Spleen (tissue), 11 donors: ENCODE results near the gene STX18. TPM values are rescaled to one million over a fixed set of nuclear protein-coding genes. Genes with fewer than 3 reads are reported as not detected.

Experiments
- DNase-seq: peaks from one replicate; pipeline ENCODE4 v3.0.0-alpha.2; 2020
- H3K27ac ChIP-seq, 8 donors: fragments of 200-600 bp; sonication (generic) in 7 of 8; 1 replicate in 4 of 8; 2 replicates in 4 of 8; pipeline versions ENCODE4 v1.5.0 to v1.8.0; 2016 to 2021; ENCODE audit warnings: inconsistent platforms in 4 of 8, mild to moderate bottlenecking in 4 of 8, moderate library complexity in 1 of 8
- H3K27me3 ChIP-seq, 7 donors: fragments of 200-600 bp; sonication (generic) in 6 of 7; replicated peaks in 1 of 7; 1 replicate in 4 of 7; 2 replicates in 3 of 7; pipeline versions ENCODE4 v1.5.0 to v1.8.0; 2016 to 2021; ENCODE audit warnings: inconsistent platforms in 3 of 7, mild to moderate bottlenecking in 1 of 7
- H3K36me3 ChIP-seq, 6 donors: fragments of 200-600 bp; sonication (generic) in 5 of 6; 1 replicate in 4 of 6; 2 replicates in 2 of 6; pipeline versions ENCODE4 v1.5.0 to v1.8.0; 2016 to 2021; ENCODE audit warnings: inconsistent platforms in 2 of 6
- H3K4me1 ChIP-seq, 6 donors: fragments of 200-600 bp; sonication (generic) in 5 of 6; 1 replicate in 3 of 6; 2 replicates in 3 of 6; pipeline versions ENCODE4 v1.5.0 to v1.8.0; 2016 to 2021; ENCODE audit warnings: inconsistent platforms in 3 of 6
- H3K4me3 ChIP-seq, 8 donors: fragments of 200-600 bp; sonication (generic) in 7 of 8; 1 replicate in 4 of 8; 2 replicates in 4 of 8; pipeline versions ENCODE4 v1.5.0 to v1.8.0; 2016 to 2021; ENCODE audit warnings: inconsistent platforms in 4 of 8, mild to moderate bottlenecking in 4 of 8, moderate library complexity in 2 of 8
- H3K9me3 ChIP-seq, 8 donors: fragments of 200-600 bp; sonication (generic) in 7 of 8; 1 replicate in 4 of 8; 2 replicates in 4 of 8; pipeline versions ENCODE4 v1.5.0 to v1.8.0; 2016 to 2021; ENCODE audit warnings: inconsistent platforms in 4 of 8
- POLR2A ChIP-seq, 3 donors: fragments of 450-650 bp; IDR thresholded peaks; one replicate each; pipeline ENCODE4 v1.5.1; 2017; ENCODE audit warnings: antibody characterized with exemption in 3 of 3, mild to moderate bottlenecking in 1 of 3
- POLR2AphosphoS5 ChIP-seq, 3 donors: sonication (generic); formaldehyde crosslinking; IDR thresholded peaks; one replicate each; pipeline ENCODE4 v1.5.1; 2017; ENCODE audit warnings: antibody characterized with exemption in 3 of 3
- WGBS, 5 donors: extraction: QIAGEN DNeasy Blood & Tissue Kit in 3 of 5; methylation state at CpG; one replicate each; pipeline versions ENCODE4 v1.1.5 to v1.1.7; 2013 to 2018; 5-methylcytosine and 5-hydroxymethylcytosine counted together
- intact Hi-C: fragments of 100-400 bp; cut with DNase I; formaldehyde crosslinking; loops from one replicate; pipeline ENCODE4 v1.15.0; 2023; ENCODE audit warnings: low total_unique reads
- polyA plus RNA-seq, 3 donors: library from polyadenylated mRNA; stranded (reverse); fragments of 200-250 nt; gene quantifications; one replicate each; pipeline ENCODE4 v1.2.1, GENCODE V29; 2013
- total RNA-seq, 7 donors: library from RNA; depleted of rRNA in 3 of 7; stranded (reverse); fragments of >200 nt in 3 of 7; fragmentation: NEBNext Ultra II Directional in 4 of 7; extraction: Animal tissue kit (Norgen Biotek cat#: 25700) in 4 of 7; gene quantifications; one replicate each; pipeline versions ENCODE4 v1.1.0 to v1.2.1, GENCODE V29; 2016 to 2021
- TF ChIP-seq, protein P1 (sequence below), 11 experiments: fragments of 200-600 bp in 7 of 11; fragments of 450-650 bp in 4 of 11; sonication (generic) in 4 of 11; IDR thresholded peaks in 8 of 11; conservative IDR thresholded peaks in 3 of 11; 1 replicate in 7 of 11; 2 replicates in 4 of 11; pipeline versions ENCODE4 v1.4.0 to v1.8.0; 2016 to 2021; ENCODE audit warnings: antibody characterized with exemption in 11 of 11, inconsistent platforms in 4 of 11, mild to moderate bottlenecking in 1 of 11
- donor health status: healthy with polysubstance abuse.
- donor health status: DM: no; HTN: no; CAD: no; lungs with moderate emphysema.
- donor health status: DM: no; HTN: no; CAD: no.
- donor health status: Bipolar disorder and iron deficiency.
- donor health status: healthy.
- donor health status: DM: no; HTN: no; CAD: no.
- donor health status: DM: yes; HTN: yes; CAD: no.

STX18 gene
- total and polyA plus RNA-seq, 10 donors = 19.0 to 45.8 (median 29.8) TPM

GRCh38 chr4:4387531-4388310, 154.1 kb downstream of the STX18 start:
- DNase-seq = no peak
- WGBS, 5 donors = 3 to 9% (median 3%) methylated on average over 12 to 62 of the region's 62 CpGs
- intact Hi-C loops = no loop called here

DNA sequence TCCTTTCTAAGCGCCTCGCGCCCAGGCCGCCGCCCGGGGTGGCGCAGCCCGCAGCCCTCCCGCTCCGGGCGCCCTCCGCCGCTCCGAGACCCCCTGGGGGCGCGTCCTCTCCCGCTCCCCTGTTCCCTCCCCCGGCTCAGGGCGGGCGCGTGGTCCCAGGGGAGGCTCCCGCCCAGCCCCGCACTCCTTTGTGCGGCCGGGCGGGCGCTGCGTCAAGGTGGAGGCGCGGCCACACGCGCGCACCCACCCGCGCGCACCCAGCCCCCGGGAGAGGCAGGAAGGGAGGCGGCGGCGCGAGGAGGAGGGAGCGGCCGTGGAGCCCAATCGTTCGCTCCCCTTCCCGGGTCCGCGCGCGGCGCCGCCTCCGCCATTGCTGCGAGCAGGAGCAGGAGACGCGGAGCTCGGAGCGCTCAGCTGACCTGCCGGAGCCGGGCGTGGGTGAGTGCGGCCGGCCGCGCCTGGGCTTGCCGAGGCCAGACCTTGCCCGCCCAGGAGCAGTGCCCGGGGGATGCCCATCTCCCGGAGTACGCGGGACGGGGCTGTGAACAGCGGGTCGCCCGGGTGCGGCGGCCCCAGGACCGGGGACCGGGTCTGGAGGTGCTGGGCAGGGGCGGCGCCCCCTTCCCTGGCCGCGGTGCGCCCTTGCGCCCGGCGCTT, 155.0 kb downstream of the STX18 start, which contains the start of gene NSG1:
TSS of gene NSG1 (plus strand) at position 367 of the 657 bp plus-strand sequence. CDS start 528 bp downstream, outside the sequence.
- intact Hi-C loops = no loop called here
- Histone ChIP-seq H3K4me1 (peaks cover 20 to 38% (median 28%) of the 10 kb centered on the region in 6 donors), H3K4me3 (peak within 1 kb of the TSS; percentile 34 to 72 (median 44)), H3K9me3 (no peaks in the 10 kb centered on the region), H3K27me3 (peaks cover 11 to 95% (median 53%) of the 10 kb centered on the region in 7 donors), H3K27ac (no peak within 1 kb of the TSS), H3K36me3 (no peaks in the 10 kb centered on the region)
- 1 to 11% (median 1%) methylated on average over 18 to 87 of the region's 87 CpGs for WGBS, 5 donors
- DNase-seq = no peak
- TF ChIP-seq, protein P1, sequence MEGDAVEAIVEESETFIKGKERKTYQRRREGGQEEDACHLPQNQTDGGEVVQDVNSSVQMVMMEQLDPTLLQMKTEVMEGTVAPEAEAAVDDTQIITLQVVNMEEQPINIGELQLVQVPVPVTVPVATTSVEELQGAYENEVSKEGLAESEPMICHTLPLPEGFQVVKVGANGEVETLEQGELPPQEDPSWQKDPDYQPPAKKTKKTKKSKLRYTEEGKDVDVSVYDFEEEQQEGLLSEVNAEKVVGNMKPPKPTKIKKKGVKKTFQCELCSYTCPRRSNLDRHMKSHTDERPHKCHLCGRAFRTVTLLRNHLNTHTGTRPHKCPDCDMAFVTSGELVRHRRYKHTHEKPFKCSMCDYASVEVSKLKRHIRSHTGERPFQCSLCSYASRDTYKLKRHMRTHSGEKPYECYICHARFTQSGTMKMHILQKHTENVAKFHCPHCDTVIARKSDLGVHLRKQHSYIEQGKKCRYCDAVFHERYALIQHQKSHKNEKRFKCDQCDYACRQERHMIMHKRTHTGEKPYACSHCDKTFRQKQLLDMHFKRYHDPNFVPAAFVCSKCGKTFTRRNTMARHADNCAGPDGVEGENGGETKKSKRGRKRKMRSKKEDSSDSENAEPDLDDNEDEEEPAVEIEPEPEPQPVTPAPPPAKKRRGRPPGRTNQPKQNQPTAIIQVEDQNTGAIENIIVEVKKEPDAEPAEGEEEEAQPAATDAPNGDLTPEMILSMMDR (IDR thresholded peaks at IDR 0.05 in 8 of 11, conservative IDR thresholded peaks at IDR 0.05 in 3 of 11) = no peak
- TF ChIP-seq POLR2A (IDR thresholded peaks at IDR 0.05) (no peak), POLR2AphosphoS5 (IDR thresholded peaks at IDR 0.05) (no peak)

More at GRCh38 chr4:4387531-4388310, 154.1 kb downstream of the STX18 start:
- no peak overlapping the region for H3K27ac ChIP-seq
- H3K36me3 ChIP-seq = no peaks in the 10 kb centered on the region
- H3K27me3 ChIP-seq = peaks cover 11 to 98% (median 57%) of the 10 kb centered on the region in 7 donors
- peak overlapping the region in 7 of 8 donors; percentile 35 to 72 (median 45) for H3K4me3 ChIP-seq
- peaks cover 20 to 38% (median 28%) of the 10 kb centered on the region in 6 donors for H3K4me1 ChIP-seq
- TF ChIP-seq POLR2A (IDR thresholded peaks at IDR 0.05) (no peak), POLR2AphosphoS5 (IDR thresholded peaks at IDR 0.05) (no peak)
- TF ChIP-seq, protein P1 (IDR thresholded peaks at IDR 0.05 in 8 of 11, conservative IDR thresholded peaks at IDR 0.05 in 3 of 11) = no peak
- H3K9me3 ChIP-seq = no peaks in the 10 kb centered on the region

DNA sequence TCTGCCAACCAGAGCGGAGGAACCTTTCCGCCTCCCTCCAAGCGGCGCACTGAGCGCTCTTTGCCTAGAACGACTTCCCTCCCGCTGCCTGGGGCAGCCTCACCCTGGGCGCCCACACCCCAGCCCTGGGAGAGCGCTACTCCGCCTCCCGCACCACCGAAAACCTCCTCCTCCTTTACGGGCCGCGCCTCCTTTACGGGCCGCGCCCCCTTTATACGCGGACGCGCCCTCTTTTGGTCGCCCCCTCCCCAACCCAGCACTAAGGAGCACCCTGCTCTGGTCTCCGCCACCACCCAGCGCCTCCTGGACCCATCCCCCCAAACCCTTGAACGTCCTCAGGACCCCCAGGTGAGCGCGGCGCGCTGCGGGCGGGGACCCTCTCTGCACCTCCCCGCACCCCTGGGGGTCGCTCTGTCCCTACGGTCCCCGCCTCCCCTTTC, 155.5 kb downstream of the STX18 start:
- no peak for DNase-seq
- H3K4me1 ChIP-seq = peaks cover 20 to 38% (median 28%) of the 10 kb centered on the region in 6 donors
- 1 to 5% (median 2%) methylated on average over 24 to 36 of the region's 36 CpGs for WGBS, 5 donors
- no peaks in the 10 kb centered on the region for H3K36me3 ChIP-seq
- intact Hi-C loops = no loop called here
- H3K9me3 ChIP-seq = no peaks in the 10 kb centered on the region
- H3K27ac ChIP-seq = no peak overlapping the region
- peaks cover 11 to 92% (median 51%) of the 10 kb centered on the region in 7 donors for H3K27me3 ChIP-seq
- TF ChIP-seq POLR2AphosphoS5 (IDR thresholded peaks at IDR 0.05) = no peak
- no peak for TF ChIP-seq POLR2A (IDR thresholded peaks at IDR 0.05)
- TF ChIP-seq, protein P1 (IDR thresholded peaks at IDR 0.05 in 8 of 11, conservative IDR thresholded peaks at IDR 0.05 in 3 of 11) = no peak
- peak overlapping the region; percentile 34 to 72 (median 44) for H3K4me3 ChIP-seq
